Measurements from ENCODE around the gene MAGI2. TPM values are rescaled to one million over a fixed set of nuclear protein-coding genes. Genes with fewer than 3 reads are reported as not detected.

MAGI2 gene
- total RNA-seq, 1 experiment from 2014 or later: 0.22 TPM

DNA sequence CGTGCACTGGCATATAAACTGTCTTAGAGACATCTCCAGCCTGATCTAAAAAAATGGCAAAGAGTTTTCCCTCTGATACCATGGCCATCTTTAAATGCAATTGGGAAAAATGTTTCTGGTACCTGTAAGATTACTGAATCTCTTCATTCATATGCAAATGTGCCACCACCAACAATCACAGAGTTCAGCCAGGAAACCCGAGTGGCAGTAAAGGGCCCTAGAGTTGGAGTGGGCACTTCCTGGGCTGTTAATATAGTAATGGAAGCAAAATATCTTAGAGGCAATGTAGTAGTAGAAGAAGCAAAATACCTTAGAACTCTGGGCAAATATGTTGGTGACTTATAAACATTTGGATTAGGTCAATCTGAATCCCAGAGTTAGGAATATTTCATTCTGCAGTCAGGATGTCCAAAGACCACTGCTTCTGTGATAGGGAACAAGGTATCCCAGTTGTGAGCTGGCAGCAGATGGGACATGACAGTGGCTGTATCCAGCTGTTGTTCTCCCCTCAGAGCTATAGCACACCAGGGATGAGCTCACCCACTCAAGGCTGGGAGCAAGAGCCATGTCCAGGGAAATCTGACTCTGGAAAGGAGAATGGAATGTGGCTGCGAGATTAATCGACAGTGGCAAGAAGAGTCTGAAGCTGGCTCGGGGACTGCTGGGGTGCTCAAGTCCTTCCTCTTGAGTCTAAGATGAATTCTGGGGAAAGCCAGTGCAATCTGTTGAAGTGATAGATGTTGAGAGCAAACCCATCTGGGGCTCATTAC, 1322.8 kb downstream of the MAGI2 start:
- Histone ChIP-seq H4K20me1 (ENCODE audit: insufficient read depth) (no peaks in the 10 kb centered on the region), H3K4me2 (ENCODE audit: low read length) (no peak overlapping the region), H3K9me3 (ENCODE audit: control insufficient read depth in 1 of 2, insufficient read depth in 1 of 2, low read depth in 1 of 2, low read length in 2 of 2) (no peaks in the 10 kb centered on the region), H3K9ac (ENCODE audit: low read length) (no peak overlapping the region), H3K9me2 (ENCODE audit: insufficient read depth) (no peaks in the 10 kb centered on the region), H3K27me3 (ENCODE audit: insufficient read depth, low read length) (peaks cover 27% of the 10 kb centered on the region), H3K79me2 (ENCODE audit: insufficient read depth, low read length) (no peaks in the 10 kb centered on the region), H3K36me3 (ENCODE audit: control insufficient read depth in 1 of 2, insufficient read depth in 2 of 2, low read length in 2 of 2) (no peaks in the 10 kb centered on the region), H2AFZ (ENCODE audit: low read depth, low read length, poor library complexity, severe bottlenecking) (no peak overlapping the region), H3K4me1 (ENCODE audit: control insufficient read depth in 1 of 2, insufficient read depth in 2 of 2, low read length in 2 of 2) (no peaks in the 10 kb centered on the region), H3K27ac (ENCODE audit: low read depth, low read length) (no peak overlapping the region), H3K4me3 (replicated peaks in 1 of 2; ENCODE audit: low read depth in 1 of 2, low read length in 2 of 2) (no peak overlapping the region)
- ChIA-PET RAD21 (ENCODE audit: low non-redundant PET in 1 of 2, low total read pairs in 2 of 2, uncharacterized antibody in 2 of 2, unreplicated experiment in 2 of 2) (no interaction called here), CTCF (no interaction called here), POLR2A (interaction anchor here (0.6 kb wide), 1 partner anchor 414 kb away, joined by 3 read pairs; no protein-coding TSS in a partner anchor)
- no peak for TF ChIP-seq SIN3A (IDR thresholded peaks at IDR 0.05; ENCODE audit: low read depth)
- TF ChIP-seq, protein P1, sequence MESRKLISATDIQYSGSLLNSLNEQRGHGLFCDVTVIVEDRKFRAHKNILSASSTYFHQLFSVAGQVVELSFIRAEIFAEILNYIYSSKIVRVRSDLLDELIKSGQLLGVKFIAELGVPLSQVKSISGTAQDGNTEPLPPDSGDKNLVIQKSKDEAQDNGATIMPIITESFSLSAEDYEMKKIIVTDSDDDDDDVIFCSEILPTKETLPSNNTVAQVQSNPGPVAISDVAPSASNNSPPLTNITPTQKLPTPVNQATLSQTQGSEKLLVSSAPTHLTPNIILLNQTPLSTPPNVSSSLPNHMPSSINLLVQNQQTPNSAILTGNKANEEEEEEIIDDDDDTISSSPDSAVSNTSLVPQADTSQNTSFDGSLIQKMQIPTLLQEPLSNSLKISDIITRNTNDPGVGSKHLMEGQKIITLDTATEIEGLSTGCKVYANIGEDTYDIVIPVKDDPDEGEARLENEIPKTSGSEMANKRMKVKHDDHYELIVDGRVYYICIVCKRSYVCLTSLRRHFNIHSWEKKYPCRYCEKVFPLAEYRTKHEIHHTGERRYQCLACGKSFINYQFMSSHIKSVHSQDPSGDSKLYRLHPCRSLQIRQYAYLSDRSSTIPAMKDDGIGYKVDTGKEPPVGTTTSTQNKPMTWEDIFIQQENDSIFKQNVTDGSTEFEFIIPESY (IDR thresholded peaks at IDR 0.05; ENCODE audit: extremely low read depth, insufficient replicate concordance, low read length): no peak
- TF ChIP-seq EZH2 (IDR thresholded peaks at IDR 0.05): no peak
- no peak for TF ChIP-seq CBX3 (IDR thresholded peaks at IDR 0.05; ENCODE audit: low read depth)
- no peak for TF ChIP-seq SRF (IDR thresholded peaks at IDR 0.05; ENCODE audit: low read depth)
- no peak for TF ChIP-seq FOSL1 (IDR thresholded peaks at IDR 0.05; ENCODE audit: low read depth)
- TF ChIP-seq, protein P2, sequence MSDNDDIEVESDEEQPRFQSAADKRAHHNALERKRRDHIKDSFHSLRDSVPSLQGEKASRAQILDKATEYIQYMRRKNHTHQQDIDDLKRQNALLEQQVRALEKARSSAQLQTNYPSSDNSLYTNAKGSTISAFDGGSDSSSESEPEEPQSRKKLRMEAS (IDR thresholded peaks at IDR 0.05): no peak
- no peak for TF ChIP-seq JUND (IDR thresholded peaks at IDR 0.05)
- TF ChIP-seq TCF7L2 (IDR thresholded peaks at IDR 0.05; ENCODE audit: borderline replicate concordance, extremely low read depth, insufficient read depth, insufficient read length): no peak
- BruUV-seq (replicated peaks): no TSS peak
- no peak for DNase-seq (ENCODE audit: low read depth, low spot score)
- intact Hi-C loops (cut with micrococcal nuclease): loop anchor here (10.0 kb wide), 1 partner anchor 794 kb away; no protein-coding TSS in a partner anchor
- no peak for ATAC-seq
